Ovary (tissue), 9 donors: ENCODE measurements around the gene RIPOR2. TPM values are rescaled to one million over a fixed set of nuclear protein-coding genes. Genes with fewer than 3 reads are reported as not detected.

ENCODE experiments used
- DNase-seq, 5 donors: peaks; one replicate each; pipeline ENCODE4 v3.0.0-alpha.2; 2019 to 2020
- H3K27ac ChIP-seq, 2 donors: fragments of 200-600 bp; one replicate each; pipeline versions ENCODE4 v1.5.1 to v1.8.0; 2019 to 2022
- H3K27me3 ChIP-seq: fragments of 200-600 bp; one replicate; pipeline ENCODE4 v1.8.0; 2022
- H3K36me3 ChIP-seq: fragments of 200-600 bp; sonication (generic); one replicate; pipeline ENCODE4 v1.5.1; 2019
- H3K4me1 ChIP-seq: one replicate; pipeline ENCODE4 v1.8.1; 2013; ENCODE audit warnings: mild to moderate bottlenecking, moderate library complexity; ENCODE audit not compliant: insufficient read depth
- H3K4me3 ChIP-seq: fragments of 200-600 bp; sonication (generic); one replicate; pipeline ENCODE4 v1.5.1; 2017
- H3K9me3 ChIP-seq, 2 donors: fragments of 200-600 bp in 1 of 2; sonication (generic) in 1 of 2; one replicate each; pipeline versions ENCODE4 v1.5.1 to v1.8.1; 2013 to 2019; ENCODE audit warnings: mild to moderate bottlenecking in 1 of 2, moderate library complexity in 1 of 2
- CTCF ChIP-seq, 3 donors: fragments of 450-650 bp in 2 of 3; fragments of 200-600 bp in 1 of 3; IDR thresholded peaks; one replicate each; pipeline versions ENCODE4 v1.5.1 to v1.8.0; 2016 to 2022; ENCODE audit warnings: antibody characterized with exemption in 3 of 3, mild to moderate bottlenecking in 1 of 3
- EP300 ChIP-seq: sonication (generic); formaldehyde crosslinking; IDR thresholded peaks from one replicate; pipeline ENCODE4 v1.6.1; 2017; ENCODE audit warnings: antibody characterized with exemption
- POLR2A ChIP-seq: fragments of 450-650 bp; IDR thresholded peaks from one replicate; pipeline ENCODE4 v1.6.1; 2017; ENCODE audit warnings: antibody characterized with exemption, mild to moderate bottlenecking, moderate library complexity
- WGBS, 3 donors: extraction: QIAGEN DNeasy Blood & Tissue Kit in 1 of 3; methylation state at CpG; one replicate each; pipeline versions ENCODE4 v1.1.5 to v1.1.7; 2013 to 2017; 5-methylcytosine and 5-hydroxymethylcytosine counted together
- intact Hi-C, 4 donors: fragments of 100-400 bp; cut with DNase I; formaldehyde crosslinking; loops; one replicate each; pipeline versions ENCODE4 v1.11.0 to v1.15.1; 2022 to 2023
- polyA plus RNA-seq, 2 donors: library from polyadenylated mRNA; stranded (reverse); fragments of 200-250 nt in 1 of 2; fragments of 350-450 nt in 1 of 2; fragmentation: Illumina TruSeq in 1 of 2; extraction: RNeasy Lipid Tissue Mini Kit (QIAGEN cat#74804) in 1 of 2; gene quantifications; one replicate each; pipeline ENCODE4 v1.2.3, GENCODE V29; 2013 to 2014
- total RNA-seq, 7 donors: library from RNA; depleted of rRNA in 2 of 7; stranded (reverse); fragments of >200 nt in 2 of 7; fragmentation: NEBNext Ultra II Directional in 3 of 7; extraction: Animal tissue kit (Norgen Biotek cat#: 25700) in 3 of 7; gene quantifications; one replicate each; pipeline versions ENCODE4 v1.1.0 to v1.2.4, GENCODE V29; 2016 to 2023
- donor health status: DM: no; HTN: no; CAD: no; lungs with moderate emphysema.
- donor health status: DM: no; HTN: no; CAD: no.
- donor health status: Bipolar disorder and iron deficiency.
- donor health status: DM: yes; HTN: yes; CAD: no.
- donor health status: DM: no; HTN: no; CAD: no.
- donor health status: DM: yes; HTN: yes; CAD: no.

The RIPOR2 gene
- total and polyA plus RNA-seq, 9 donors, result 1.1 to 14.4 (median 4.5) TPM

- Histone ChIP-seq H3K36me3 (no peaks in the 10 kb centered on the region), H3K27me3 (no peaks in the 10 kb centered on the region), H3K27ac (no peak overlapping the region), H3K4me1 (peaks cover 17% of the 10 kb centered on the region), H3K9me3 (no peaks in the 10 kb centered on the region), H3K4me3 (no peak overlapping the region)
- no peak for TF ChIP-seq CTCF (IDR thresholded peaks at IDR 0.05)
- TF ChIP-seq POLR2A, result no peak
- TF ChIP-seq EP300, result no peak
- 49 to 51% (median 50%) methylated on average over 4 of the region's 4 CpGs for WGBS, 3 donors
- intact Hi-C loops, result no loop called here
- no peak for DNase-seq
These were observed 101.9 kb downstream of the RIPOR2 start for GRCh38 chr6:24833711-24834386.

- Histone ChIP-seq H3K9me3 (no peaks in the 10 kb centered on the region), H3K27me3 (no peaks in the 10 kb centered on the region), H3K27ac (no peak overlapping the region), H3K36me3 (no peaks in the 10 kb centered on the region), H3K4me1 (peaks cover 17% of the 10 kb centered on the region), H3K4me3 (no peak overlapping the region)
- DNase-seq, result no peak
- intact Hi-C loops, result no loop called here
- whole genome bisulfite sequencing, 3 donors, result 91 to 99% (median 94%) methylated on average over 1 of the region's 1 CpG
- TF ChIP-seq CTCF (IDR thresholded peaks at IDR 0.05), result no peak
- TF ChIP-seq POLR2A, result no peak
These were observed 103.0 kb downstream of the RIPOR2 start for GRCh38 chr6:24832794-24833193.

GRCh38 chr6:24831771-24832716, 103.7 kb downstream of the RIPOR2 start:
- Histone ChIP-seq H3K36me3 (no peaks in the 10 kb centered on the region), H3K27me3 (no peaks in the 10 kb centered on the region), H3K4me3 (no peak overlapping the region), H3K27ac (no peak overlapping the region), H3K9me3 (no peaks in the 10 kb centered on the region), H3K4me1 (peaks cover 17% of the 10 kb centered on the region)
- intact Hi-C loops, result no loop called here
- DNase-seq, result no peak
- 43 to 71% (median 56%) methylated on average over 10 of the region's 10 CpGs for WGBS, 3 donors
- TF ChIP-seq POLR2A, result no peak
- no peak for TF ChIP-seq CTCF (IDR thresholded peaks at IDR 0.05)
- no peak for TF ChIP-seq EP300

GRCh38 chr6:24829657-24830056, 106.1 kb downstream of the RIPOR2 start:
- Histone ChIP-seq H3K27me3 (no peaks in the 10 kb centered on the region), H3K9me3 (no peaks in the 10 kb centered on the region), H3K36me3 (no peaks in the 10 kb centered on the region), H3K4me3 (no peak overlapping the region), H3K27ac (no peak overlapping the region), H3K4me1 (peaks cover 11% of the 10 kb centered on the region)
- intact Hi-C loops, result no loop called here
- TF ChIP-seq CTCF (IDR thresholded peaks at IDR 0.05) (no peak), EP300 (no peak), POLR2A (no peak)
- 85 to 86% (median 85%) methylated on average over 3 of the region's 3 CpGs for WGBS, 3 donors
- no peak for DNase-seq
